Activated CD4-positive, alpha-beta memory T cell treated with anti-CD3 and anti-CD28 coated beads for 36 hours (primary cell): ENCODE measurements around the gene IQGAP2. TPM values are rescaled to one million over a fixed set of nuclear protein-coding genes. Genes with fewer than 3 reads are reported as not detected.
"Not testable (repeated sequence)": the region's sequence is repeated elsewhere in the genome, so short reads cannot be mapped to it uniquely, and the experiment has no call there.

Experiments
- CTCF ChIA-PET: fragments of 350-600 bp; sonication (Branson Sonifier 250); formaldehyde crosslinking; loops from one replicate; lab custom pipeline; 2021; ENCODE audit warnings: antibody characterized with exemption, inconsistent platforms; lab: Charles Lee
- POLR2A ChIA-PET: fragments of 350-600 bp; sonication (Branson Sonifier 250); formaldehyde crosslinking; loops from one replicate; lab custom pipeline; 2021; ENCODE audit warnings: antibody characterized with exemption; lab: Charles Lee
- DNase-seq: peaks from one replicate; pipeline ENCODE4 v3.0.0-alpha.2; 2020
- H3K27ac Mint-ChIP-seq: one replicate; pipeline ENCODE4 v1.8.0; 2021; ENCODE audit warnings: mixed read lengths
- H3K27me3 Mint-ChIP-seq: one replicate; pipeline ENCODE4 v1.8.0; 2021; ENCODE audit warnings: mixed read lengths
- H3K36me3 Mint-ChIP-seq: one replicate; pipeline ENCODE4 v1.8.0; 2021; ENCODE audit warnings: mixed read lengths
- H3K4me1 Mint-ChIP-seq: one replicate; pipeline ENCODE4 v1.8.0; 2021; ENCODE audit warnings: low read depth, mixed read lengths
- H3K4me3 Mint-ChIP-seq: one replicate; pipeline ENCODE4 v1.8.0; 2021; ENCODE audit warnings: mild to moderate bottlenecking, mixed read lengths
- H3K9me3 Mint-ChIP-seq: one replicate; pipeline ENCODE4 v1.8.0; 2021; ENCODE audit warnings: mixed read lengths
- intact Hi-C: fragments of 100-400 bp; cut with micrococcal nuclease; formaldehyde crosslinking; loops from one replicate; pipeline ENCODE4 v1.15.1; 2023
- total RNA-seq, 2 experiments: library from RNA; stranded (reverse); gene quantifications; one replicate each; pipeline ENCODE4 v1.2.3, GENCODE V29; 2021

Gene IQGAP2
- total RNA-seq, 2 experiments from 2014 or later, result 92.7 to 93.0 TPM

GRCh38 chr5:76422227-76422626 is 19.1 kb downstream of the IQGAP2 start:
- Mint-ChIP-seq H3K9me3 (no peaks in the 10 kb centered on the region), H3K4me3 (no peak overlapping the region), H3K36me3 (peaks cover 2% of the 10 kb centered on the region), H3K4me1 (peaks cover 55% of the 10 kb centered on the region), H3K27me3 (no peaks in the 10 kb centered on the region), H3K27ac (no peak overlapping the region)
- intact Hi-C loops, result no loop called here
- ChIA-PET POLR2A (interaction anchor here (0.6 to 1.5 kb wide), 2 partner anchors 12 to 20 kb away, joined by 3 to 5 read pairs; partner anchors contain the start of gene IQGAP2), CTCF (interaction anchor here (2.0 kb wide), 1 partner anchor 19 kb away, joined by 7 read pairs; the partner anchor contains the start of gene IQGAP2)
- DNase-seq, result no peak

GRCh38 chr5:76422742-76423141 is 19.7 kb downstream of the IQGAP2 start:
- intact Hi-C loops, result no loop called here
- ChIA-PET POLR2A (interaction anchor here (0.6 kb wide), 1 partner anchor 11 kb away, joined by 3 read pairs; no protein-coding TSS in a partner anchor), CTCF (interaction anchor here (2.0 kb wide), 1 partner anchor 20 kb away, joined by 7 read pairs; the partner anchor contains the start of gene IQGAP2)
- peaks cover 60% of the 10 kb centered on the region for H3K4me1 Mint-ChIP-seq
- peaks cover 6% of the 10 kb centered on the region for H3K36me3 Mint-ChIP-seq
- no peak overlapping the region for H3K27ac Mint-ChIP-seq
- no peaks in the 10 kb centered on the region for H3K27me3 Mint-ChIP-seq
- H3K9me3 Mint-ChIP-seq, result no peaks in the 10 kb centered on the region
- no peak overlapping the region for H3K4me3 Mint-ChIP-seq
- DNase-seq, result no peak

GRCh38 chr5:76425146-76425545 is 22.1 kb downstream of the IQGAP2 start:
- Mint-ChIP-seq H3K27me3 (no peaks in the 10 kb centered on the region), H3K27ac (no peak overlapping the region), H3K4me1 (peaks cover 58% of the 10 kb centered on the region), H3K4me3 (no peak overlapping the region), H3K9me3 (peaks cover 2% of the 10 kb centered on the region), H3K36me3 (peaks cover 9% of the 10 kb centered on the region)
- DNase-seq, result no peak
- intact Hi-C loops, result no loop called here
- ChIA-PET CTCF (no interaction called here), POLR2A (no interaction called here)

GRCh38 chr5:76425928-76426804 is 23.1 kb downstream of the IQGAP2 start:
- CTCF ChIA-PET, result no interaction called here
- H3K27ac Mint-ChIP-seq, result no peak overlapping the region
- H3K4me1 Mint-ChIP-seq, result peaks cover 52% of the 10 kb centered on the region
- H3K36me3 Mint-ChIP-seq, result peaks cover 7% of the 10 kb centered on the region
- peaks cover 2% of the 10 kb centered on the region for H3K9me3 Mint-ChIP-seq
- no peaks in the 10 kb centered on the region for H3K27me3 Mint-ChIP-seq
- no peak for DNase-seq
- H3K4me3 Mint-ChIP-seq, result no peak overlapping the region
- POLR2A ChIA-PET, result interaction anchor here (0.6 kb wide), 1 partner anchor 110 kb away, joined by 6 read pairs; no protein-coding TSS in a partner anchor
- intact Hi-C loops, result no loop called here

GRCh38 chr5:76427206-76428140 is 24.4 kb downstream of the IQGAP2 start:
- peaks cover 8% of the 10 kb centered on the region for H3K36me3 Mint-ChIP-seq
- H3K9me3 Mint-ChIP-seq, result peaks cover 2% of the 10 kb centered on the region
- peaks cover 50% of the 10 kb centered on the region for H3K4me1 Mint-ChIP-seq
- no peak for DNase-seq
- H3K4me3 Mint-ChIP-seq, result no peak overlapping the region
- intact Hi-C loops, result no loop called here
- ChIA-PET POLR2A (interaction anchor here (0.6 kb wide), 1 partner anchor 109 kb away, joined by 6 read pairs; no protein-coding TSS in a partner anchor), CTCF (interaction anchor here (0.7 to 1.6 kb wide), 3 partner anchors 21 to 115 kb away, joined by 3 to 4 read pairs (median 3); no protein-coding TSS in a partner anchor)
- no peak overlapping the region for H3K27ac Mint-ChIP-seq
- no peaks in the 10 kb centered on the region for H3K27me3 Mint-ChIP-seq

- H3K4me3 Mint-ChIP-seq, H3K27ac Mint-ChIP-seq, DNase-seq, POLR2A ChIA-PET, H3K36me3 Mint-ChIP-seq, H3K9me3 Mint-ChIP-seq, H3K27me3 Mint-ChIP-seq, intact Hi-C loops: not testable (repeated sequence)
- CTCF ChIA-PET, result interaction anchor here (0.7 to 1.6 kb wide), 3 partner anchors 20 to 114 kb away, joined by 3 to 4 read pairs (median 3); no protein-coding TSS in a partner anchor
- peaks cover 51% of the 10 kb centered on the region for H3K4me1 Mint-ChIP-seq
Measured at GRCh38 chr5:76428550-76428949, 25.5 kb downstream of the IQGAP2 start.

GRCh38 chr5:76433261-76433660 is 30.2 kb downstream of the IQGAP2 start:
- Mint-ChIP-seq H3K9me3 (peaks cover 9% of the 10 kb centered on the region), H3K36me3 (peaks cover 12% of the 10 kb centered on the region), H3K4me3 (no peak overlapping the region), H3K4me1 (peaks cover 25% of the 10 kb centered on the region), H3K27ac (no peak overlapping the region), H3K27me3 (no peaks in the 10 kb centered on the region)
- ChIA-PET CTCF (interaction anchor here (2.0 kb wide), 1 partner anchor 111 kb away, joined by 4 read pairs; no protein-coding TSS in a partner anchor), POLR2A (no interaction called here)
- intact Hi-C loops, result loop anchor here (5.0 kb wide), 1 partner anchor 34 kb away; no protein-coding TSS in a partner anchor
- no peak for DNase-seq

GRCh38 chr5:76437507-76437906 is 34.4 kb downstream of the IQGAP2 start:
- Mint-ChIP-seq H3K9me3 (peaks cover 24% of the 10 kb centered on the region), H3K4me1 (peaks cover 34% of the 10 kb centered on the region), H3K36me3 (peaks cover 12% of the 10 kb centered on the region)
- H3K27me3 Mint-ChIP-seq, POLR2A ChIA-PET, CTCF ChIA-PET, DNase-seq, H3K4me3 Mint-ChIP-seq, intact Hi-C loops, H3K27ac Mint-ChIP-seq: not testable (repeated sequence)

- peaks cover 12% of the 10 kb centered on the region for H3K36me3 Mint-ChIP-seq
- H3K4me3 Mint-ChIP-seq, result no peak overlapping the region
Measured at GRCh38 chr5:76438025-76438424, 34.9 kb downstream of the IQGAP2 start.

GRCh38 chr5:76439201-76439600 is 36.1 kb downstream of the IQGAP2 start:
- Mint-ChIP-seq H3K4me3 (no peak overlapping the region), H3K36me3 (peaks cover 12% of the 10 kb centered on the region), H3K4me1 (peaks cover 26% of the 10 kb centered on the region), H3K9me3 (peaks cover 24% of the 10 kb centered on the region), H3K27ac (no peak overlapping the region), H3K27me3 (no peaks in the 10 kb centered on the region)
- intact Hi-C loops, result no loop called here
- CTCF ChIA-PET, result interaction anchor here (0.6 kb wide), 1 partner anchor 8 kb away, joined by 3 read pairs; no protein-coding TSS in a partner anchor
- POLR2A ChIA-PET, result no interaction called here
- DNase-seq, result no peak

More at GRCh38 chr5:76438025-76438424, 34.9 kb downstream of the IQGAP2 start:
- DNase-seq, result no peak
- Mint-ChIP-seq H3K27me3 (no peaks in the 10 kb centered on the region), H3K9me3 (peaks cover 24% of the 10 kb centered on the region), H3K27ac (no peak overlapping the region), H3K4me1 (peaks cover 28% of the 10 kb centered on the region)
- POLR2A ChIA-PET, result no interaction called here
- CTCF ChIA-PET, result interaction anchor here (0.6 to 0.9 kb wide), 2 partner anchors 22 to 105 kb away, joined by 3 read pairs; no protein-coding TSS in a partner anchor
- intact Hi-C loops, result no loop called here

- H3K36me3 Mint-ChIP-seq, result peaks cover 13% of the 10 kb centered on the region
- H3K4me3 Mint-ChIP-seq, result no peak overlapping the region
- intact Hi-C loops, result no loop called here
- peaks cover 24% of the 10 kb centered on the region for H3K9me3 Mint-ChIP-seq
- POLR2A ChIA-PET, result no interaction called here
- CTCF ChIA-PET, result no interaction called here
- DNase-seq, result no peak
- H3K27ac Mint-ChIP-seq, result no peak overlapping the region
- peaks cover 27% of the 10 kb centered on the region for H3K4me1 Mint-ChIP-seq
- no peaks in the 10 kb centered on the region for H3K27me3 Mint-ChIP-seq
Measured at GRCh38 chr5:76439929-76440328, 36.8 kb downstream of the IQGAP2 start.
